OCI-LY7 (cell line): ENCODE data around the gene PPP4R4. TPM values are rescaled to one million over a fixed set of nuclear protein-coding genes. Genes with fewer than 3 reads are reported as not detected.

Experiments
- BruUV-seq: library from RNA; stranded (reverse); fragments of 400-500 nt; replicated peaks from 2 replicates; lab custom pipeline; 2021; lab: Mats Ljungman, UMichigan
- CTCF ChIA-PET: fragments of 300-600 bp; sonication (Branson Sonifier 250); formaldehyde crosslinking; loops from one replicate; lab custom pipeline; 2022; ENCODE audit warnings: antibody characterized with exemption; ENCODE audit not compliant: unreplicated experiment; lab: Charles Lee
- POLR2A ChIA-PET: fragments of 300-600 bp; sonication (Branson Sonifier 250); formaldehyde crosslinking; loops from one replicate; lab custom pipeline; 2022; ENCODE audit warnings: antibody characterized with exemption; lab: Charles Lee
- DNase-seq: peaks from one replicate; pipeline ENCODE4 v3.0.0-alpha.2; 2015; ENCODE audit warnings: low spot score
- H2AFZ ChIP-seq: fragments of 200-600 bp; sonication (generic), shearing (Covaris generic); 2 replicates; pipeline ENCODE4 v1.6.1; 2014; ENCODE audit warnings: mild to moderate bottlenecking, antibody characterized with exemption, low read length, moderate library complexity
- H3K27ac ChIP-seq: fragments of 200-600 bp; sonication (generic); 2 replicates; pipeline ENCODE4 v1.5.1; 2014; ENCODE audit warnings: mixed run types, low read depth, mild to moderate bottlenecking, moderate library complexity, low read length, inconsistent platforms; ENCODE audit not compliant: poor library complexity, severe bottlenecking
- H3K36me3 ChIP-seq: fragments of 200-600 bp; sonication (generic); 2 replicates; pipeline ENCODE4 v1.6.1; 2014; ENCODE audit warnings: mild to moderate bottlenecking, antibody characterized with exemption, low read length, moderate library complexity, mixed read lengths; ENCODE audit not compliant: insufficient read depth
- H3K4me1 ChIP-seq: fragments of 200-600 bp; sonication (generic); 2 replicates; pipeline ENCODE4 v1.5.1; 2014; ENCODE audit warnings: mild to moderate bottlenecking, low read length; ENCODE audit not compliant: insufficient read depth, poor library complexity, severe bottlenecking
- H3K4me2 ChIP-seq: fragments of 200-600 bp; sonication (generic); 2 replicates; pipeline ENCODE4 v1.6.1; 2014; ENCODE audit warnings: mild to moderate bottlenecking, low read length
- H3K4me3 ChIP-seq: fragments of 200-600 bp; sonication (generic); 2 replicates; pipeline ENCODE4 v1.5.1; 2014; ENCODE audit warnings: mild to moderate bottlenecking, low read depth, low read length; ENCODE audit not compliant: poor library complexity, severe bottlenecking
- H3K79me2 ChIP-seq: fragments of 200-600 bp; sonication (generic); 2 replicates; pipeline ENCODE4 v1.6.1; 2016; ENCODE audit warnings: low read depth, mild to moderate bottlenecking, low read length, moderate library complexity, mixed read lengths; ENCODE audit not compliant: insufficient read depth
- H3K9me2 ChIP-seq: fragments of 200-600 bp; sonication (generic); 2 replicates; pipeline ENCODE4 v1.6.1; 2016; ENCODE audit warnings: mild to moderate bottlenecking, low read length, mixed read lengths; ENCODE audit not compliant: insufficient read depth
- H3K9me3 ChIP-seq: fragments of 200-600 bp; sonication (generic); 2 replicates; pipeline ENCODE4 v1.6.1; 2014; ENCODE audit warnings: mild to moderate bottlenecking, mixed run types, low read length, mixed read lengths
- H4K20me1 ChIP-seq: fragments of 200-600 bp; sonication (generic); 2 replicates; pipeline ENCODE4 v1.6.1; 2014; ENCODE audit warnings: mild to moderate bottlenecking, antibody characterized with exemption, low read length, moderate library complexity, mixed read lengths; ENCODE audit not compliant: insufficient read depth
- CTCF ChIP-seq: fragments of 200-600 bp; sonication (generic); conservative IDR thresholded peaks from 2 replicates; pipeline ENCODE4 v1.5.1; 2014; ENCODE audit warnings: mild to moderate bottlenecking, antibody characterized with exemption, low read length, moderate library complexity, mixed read lengths
- EZH2phosphoT487 ChIP-seq: fragments of 200-600 bp; sonication (generic); IDR thresholded peaks from 2 replicates; pipeline ENCODE4 v1.6.1; 2018; ENCODE audit warnings: low read depth, borderline replicate concordance, mild to moderate bottlenecking, mixed run types, antibody characterized with exemption, low read length, moderate library complexity, mixed read lengths
- intact Hi-C: fragments of 100-400 bp; cut with micrococcal nuclease; formaldehyde crosslinking; loops from one replicate; pipeline ENCODE4 v1.10.0; 2022; ENCODE audit not compliant: unreplicated experiment
- total RNA-seq, 2 experiments: library from RNA; depleted of rRNA in 1 of 2; stranded (reverse); fragments of >200 nt in 1 of 2; shearing (Covaris generic) in 1 of 2; gene quantifications; 2 replicates each; pipeline ENCODE4 v1.2.3, GENCODE V29; 2014 to 2022

The PPP4R4 gene
- total RNA-seq, 2 experiments from 2014 or later, result 0.54 to 0.93 TPM

- no peaks in the 10 kb centered on the region for H4K20me1 ChIP-seq
- H3K36me3 ChIP-seq, result no peaks in the 10 kb centered on the region
- intact Hi-C loops, result no loop called here
- no TSS peak for BruUV-seq
- no peaks in the 10 kb centered on the region for H3K9me3 ChIP-seq
- no peak overlapping the region for H2AFZ ChIP-seq
- TF ChIP-seq EZH2phosphoT487 (no peak), CTCF (no peak)
- H3K4me2 ChIP-seq, result no peak overlapping the region
- CTCF ChIA-PET, result no interaction called here
- POLR2A ChIA-PET, result no interaction called here
- no peak for DNase-seq
- H3K4me3 ChIP-seq, result no peak overlapping the region
- H3K27ac ChIP-seq, result no peak overlapping the region
- no peaks in the 10 kb centered on the region for H3K4me1 ChIP-seq
- no peaks in the 10 kb centered on the region for H3K9me2 ChIP-seq
- H3K79me2 ChIP-seq, result no peaks in the 10 kb centered on the region
Observed at GRCh38 chr14:94298130-94298529, 124.0 kb downstream of the PPP4R4 start.

GRCh38 chr14:94303111-94303510 lies 129.0 kb downstream of the PPP4R4 start:
- CTCF ChIA-PET, result no interaction called here
- Histone ChIP-seq H3K27ac (no peak overlapping the region), H3K9me2 (no peaks in the 10 kb centered on the region), H3K4me3 (no peak overlapping the region), H4K20me1 (no peaks in the 10 kb centered on the region), H3K4me1 (no peaks in the 10 kb centered on the region), H2AFZ (no peak overlapping the region), H3K79me2 (no peaks in the 10 kb centered on the region), H3K9me3 (0 out of 2 replicates have a peak, but pooled peaks cover 6% of the 10 kb centered on the region), H3K36me3 (no peaks in the 10 kb centered on the region), H3K4me2 (no peak overlapping the region)
- intact Hi-C loops, result no loop called here
- BruUV-seq, result no TSS peak
- POLR2A ChIA-PET, result interaction anchor here (0.5 kb wide), 1 partner anchor 231 kb away, joined by 3 read pairs; no protein-coding TSS in a partner anchor
- TF ChIP-seq CTCF (no peak), EZH2phosphoT487 (no peak)
- no peak for DNase-seq

- DNase-seq, result no peak
- Histone ChIP-seq H3K4me2 (no peak overlapping the region), H2AFZ (no peak overlapping the region), H3K9me2 (no peaks in the 10 kb centered on the region), H3K27ac (no peak overlapping the region), H3K4me1 (no peaks in the 10 kb centered on the region), H3K9me3 (0 out of 2 replicates have a peak, but pooled peaks cover 6% of the 10 kb centered on the region), H3K4me3 (no peak overlapping the region), H3K36me3 (no peaks in the 10 kb centered on the region), H4K20me1 (no peaks in the 10 kb centered on the region), H3K79me2 (no peaks in the 10 kb centered on the region)
- intact Hi-C loops, result no loop called here
- CTCF ChIA-PET, result no interaction called here
- POLR2A ChIA-PET, result interaction anchor here (0.5 kb wide), 1 partner anchor 42 kb away, joined by 7 read pairs; no protein-coding TSS in a partner anchor
- BruUV-seq, result no TSS peak
- TF ChIP-seq CTCF (no peak), EZH2phosphoT487 (no peak)
Observed at GRCh38 chr14:94304243-94304642, 130.1 kb downstream of the PPP4R4 start.
